Occipital lobe (tissue), 2 donors: ENCODE data around the gene BCL10. TPM values are rescaled to one million over a fixed set of nuclear protein-coding genes. Genes with fewer than 3 reads are reported as not detected.
"Not testable (repeated sequence)": the region's sequence is repeated elsewhere in the genome, so short reads cannot be mapped to it uniquely, and the experiment has no call there.

Experiments
- DNase-seq: peaks from one replicate; lab custom pipeline; 2025; lab: John Stamatoyannopoulos, UW
- total RNA-seq: library from RNA; depleted of rRNA; stranded (reverse); fragments of >200 nt; gene quantifications from one replicate; pipeline ENCODE4 v1.2.3, GENCODE V29; 2014

The BCL10 gene
- total RNA-seq, 1 donor from 2014 or later, result 35.4 TPM

DNA sequence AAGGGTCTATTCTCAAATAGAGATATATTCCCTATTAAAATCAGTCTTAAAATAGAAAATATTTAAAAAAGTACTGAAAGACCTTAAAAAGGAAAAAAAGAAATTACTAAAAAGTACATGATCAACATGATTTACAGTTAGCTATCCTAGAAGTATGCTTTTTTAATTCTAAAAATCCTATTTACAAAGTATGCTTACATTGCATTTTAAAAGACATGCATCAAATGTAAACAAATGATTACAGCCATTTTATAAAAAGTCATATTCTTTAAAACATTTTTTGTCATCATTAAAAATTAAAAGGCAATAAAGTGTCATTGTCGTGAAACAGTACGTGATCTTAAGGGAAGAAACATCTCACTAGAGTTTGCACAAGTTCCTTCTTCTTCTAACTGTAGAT is 9.1 kb downstream of the BCL10 start:
- no peak for DNase-seq

DNA sequence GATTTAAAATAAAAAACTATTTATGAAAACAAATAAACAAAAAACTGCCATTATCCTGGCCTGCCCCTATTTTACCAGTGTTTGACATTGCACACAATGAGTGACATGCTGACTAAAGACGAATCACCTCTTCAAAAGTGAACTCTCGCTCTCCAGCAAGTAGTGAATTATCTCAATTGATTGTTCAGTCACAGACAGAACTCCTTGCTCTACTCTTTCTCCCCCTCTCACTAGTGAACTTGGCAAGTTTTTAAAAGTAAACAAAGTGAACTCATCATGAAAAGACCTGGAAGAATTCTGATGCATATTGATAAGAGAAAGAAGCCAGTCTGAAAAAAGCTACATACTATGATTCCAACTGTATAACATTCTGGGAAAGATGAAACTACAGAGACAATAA is 12.3 kb downstream of the BCL10 start:
- DNase-seq, result no peak

DNA sequence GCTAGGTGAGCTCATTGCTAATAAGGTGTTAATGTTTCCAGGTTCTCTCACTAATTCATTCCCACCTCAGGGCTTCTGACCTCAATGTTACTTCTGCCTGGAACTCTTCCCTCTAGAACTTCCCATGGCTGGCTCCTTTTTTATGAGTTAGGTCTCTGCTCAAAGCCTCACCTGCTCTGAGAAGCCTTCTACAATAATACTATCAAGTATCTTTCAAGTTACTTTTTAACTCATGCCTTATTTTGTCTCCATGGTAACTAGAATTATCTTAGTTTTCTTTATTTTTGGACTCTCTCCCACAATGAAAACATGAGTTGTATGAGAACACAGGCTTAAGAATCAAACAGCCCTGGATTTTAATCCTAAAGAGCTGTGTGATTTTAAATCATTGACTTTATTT is 13.4 kb downstream of the BCL10 start:
- no peak for DNase-seq

DNA sequence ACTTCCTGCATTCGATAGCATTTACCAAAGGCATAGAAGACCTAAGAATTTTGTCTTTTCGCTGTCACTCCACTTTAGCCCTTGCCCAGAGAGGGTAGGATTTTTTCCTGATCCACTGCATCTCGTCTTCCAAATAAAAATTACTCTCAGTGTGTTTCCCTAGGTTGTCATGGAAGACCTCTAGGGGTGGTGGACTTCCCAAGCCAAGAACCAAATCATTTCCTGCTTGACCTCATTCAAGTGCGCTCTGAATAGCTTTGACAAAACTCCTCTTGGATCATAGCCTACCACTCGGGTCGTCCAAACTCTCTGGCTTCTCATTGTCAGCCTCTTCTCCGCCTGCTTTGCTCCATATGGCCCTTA is 16.5 kb downstream of the BCL10 start:
- no peak for DNase-seq

DNA sequence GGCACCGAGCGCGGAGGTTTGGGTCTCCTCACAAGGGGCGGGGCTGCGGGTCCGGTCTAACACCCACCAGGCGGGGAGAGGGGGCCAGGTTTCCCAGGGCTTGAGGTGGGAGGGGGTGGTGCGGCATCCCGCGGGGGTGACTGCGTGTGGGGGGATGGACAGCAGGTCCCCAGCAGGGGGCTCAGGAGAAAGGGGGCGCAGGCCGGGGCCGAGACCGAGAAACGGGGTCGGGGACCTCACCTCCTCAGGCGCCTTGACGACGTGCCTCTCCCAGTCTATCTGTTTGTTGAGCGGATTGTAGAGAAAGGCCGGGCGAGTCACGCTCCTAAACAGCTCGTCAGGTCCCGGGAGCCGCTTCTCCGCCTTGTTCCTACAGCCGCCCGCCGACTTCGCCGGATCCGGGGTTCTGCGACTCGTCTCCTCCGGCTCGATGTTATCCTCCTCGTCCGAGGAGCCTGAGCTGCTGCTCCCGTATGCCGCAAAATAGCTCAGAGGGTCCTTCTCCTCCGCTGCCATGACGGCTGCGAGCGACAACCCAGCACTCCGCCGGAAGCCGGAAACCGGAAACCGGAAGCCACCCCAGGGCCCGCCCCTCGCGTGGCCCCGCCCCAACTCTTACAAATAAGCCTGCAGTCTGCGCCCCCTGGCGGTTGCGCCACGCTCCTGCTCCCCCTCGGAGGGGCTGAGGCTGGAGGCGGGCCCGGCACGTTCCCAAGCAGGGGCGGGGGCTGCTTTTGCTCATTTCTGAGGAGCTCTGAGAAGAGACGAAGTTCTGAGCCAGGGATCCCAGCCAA is 17.1 kb downstream of the BCL10 start, which contains the start of gene C1orf52:
Gene C1orf52, minus strand, starts transcription at position 545 of the 794 bp plus-strand sequence. Its CDS starts 29 bp downstream, at position 516.
- DNase-seq, result peak; percentile 85

DNA sequence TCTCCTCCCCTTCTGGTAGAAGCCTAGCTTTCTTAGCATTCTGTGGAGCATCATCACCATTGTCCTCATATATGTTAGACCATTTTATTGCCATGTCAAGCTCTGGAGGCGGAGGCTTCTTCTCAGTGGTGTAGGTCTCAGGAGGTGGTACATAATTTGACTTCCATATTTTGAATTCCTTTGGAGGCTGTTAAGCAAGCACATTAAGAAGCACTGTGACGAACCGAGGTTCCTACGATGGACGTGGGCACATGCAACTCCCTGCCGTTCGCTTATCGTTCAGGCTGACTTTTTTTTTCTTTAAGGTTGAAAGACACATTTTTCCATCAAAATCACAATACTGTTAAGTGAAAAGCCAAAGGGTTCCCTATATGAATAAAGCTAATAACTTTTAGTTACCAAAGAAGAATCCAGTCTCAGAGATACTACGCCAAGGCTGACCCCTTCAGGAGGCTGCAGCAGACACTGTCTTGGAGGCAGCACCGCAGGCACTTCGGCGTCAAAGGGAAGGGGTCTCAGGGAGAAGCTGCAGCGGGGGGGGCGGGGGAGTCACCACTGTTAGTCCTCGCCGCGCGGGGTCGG is 17.8 kb downstream of the BCL10 start:
- DNase-seq, result no peak

DNA sequence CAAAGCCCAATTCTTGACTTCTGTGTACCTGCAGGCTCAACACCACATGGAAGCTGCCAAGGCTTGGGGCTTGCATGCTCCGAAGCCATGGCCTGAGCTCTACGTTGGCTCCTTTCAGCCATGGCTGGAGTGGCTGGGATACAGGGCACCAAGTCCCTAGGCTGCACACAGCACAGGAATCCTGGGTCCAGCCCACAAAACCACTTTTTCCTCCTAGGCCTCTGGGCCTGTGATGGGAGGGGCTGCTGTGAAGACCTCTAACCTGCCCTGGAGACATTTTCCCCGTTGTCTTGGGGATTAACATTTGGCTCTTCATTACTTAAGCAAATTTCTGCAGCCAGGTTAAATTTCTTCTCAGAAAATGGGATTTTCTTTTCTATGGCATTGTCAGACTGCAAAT is 27.4 kb downstream of the BCL10 start:
- DNase-seq, result not testable (repeated sequence)

DNA sequence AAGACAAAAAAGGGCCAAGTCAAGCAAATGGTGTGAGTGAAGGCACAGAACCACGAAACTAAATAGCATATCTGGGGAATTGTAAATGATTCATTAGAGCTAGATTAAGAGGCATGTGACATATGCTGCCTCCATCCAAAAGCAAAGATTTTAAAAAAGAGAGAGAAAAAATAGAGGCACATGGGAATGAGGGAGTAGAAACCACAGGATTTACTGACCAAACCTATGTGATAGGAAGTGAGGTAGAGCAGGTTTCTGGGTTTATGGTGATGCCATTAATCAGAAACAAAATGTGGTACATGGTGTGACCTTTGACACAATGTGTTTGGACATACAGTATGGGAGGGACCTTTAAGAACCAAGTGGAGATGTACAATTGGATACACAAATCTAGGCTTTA is 30.5 kb downstream of the BCL10 start:
- DNase-seq, result no peak

DNA sequence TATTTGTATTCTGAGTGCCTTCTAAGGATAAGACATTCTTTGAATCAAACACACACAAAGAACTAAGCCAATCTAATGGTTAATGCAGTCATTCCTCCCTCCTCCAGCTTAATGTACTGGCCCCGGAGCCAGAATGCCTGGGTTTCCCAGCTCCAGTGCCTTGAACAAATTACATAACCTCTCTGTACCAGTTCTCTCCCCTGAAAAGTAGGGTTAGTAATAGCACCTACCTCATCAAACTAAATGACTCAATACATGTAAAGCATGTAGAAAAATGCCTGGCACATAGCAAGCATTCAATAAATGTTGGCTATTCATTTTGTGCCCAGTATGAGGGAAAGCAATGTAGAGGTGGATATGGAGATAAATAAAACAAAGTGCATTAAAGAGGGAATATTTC is 31.0 kb downstream of the BCL10 start:
- DNase-seq, result no peak

DNA sequence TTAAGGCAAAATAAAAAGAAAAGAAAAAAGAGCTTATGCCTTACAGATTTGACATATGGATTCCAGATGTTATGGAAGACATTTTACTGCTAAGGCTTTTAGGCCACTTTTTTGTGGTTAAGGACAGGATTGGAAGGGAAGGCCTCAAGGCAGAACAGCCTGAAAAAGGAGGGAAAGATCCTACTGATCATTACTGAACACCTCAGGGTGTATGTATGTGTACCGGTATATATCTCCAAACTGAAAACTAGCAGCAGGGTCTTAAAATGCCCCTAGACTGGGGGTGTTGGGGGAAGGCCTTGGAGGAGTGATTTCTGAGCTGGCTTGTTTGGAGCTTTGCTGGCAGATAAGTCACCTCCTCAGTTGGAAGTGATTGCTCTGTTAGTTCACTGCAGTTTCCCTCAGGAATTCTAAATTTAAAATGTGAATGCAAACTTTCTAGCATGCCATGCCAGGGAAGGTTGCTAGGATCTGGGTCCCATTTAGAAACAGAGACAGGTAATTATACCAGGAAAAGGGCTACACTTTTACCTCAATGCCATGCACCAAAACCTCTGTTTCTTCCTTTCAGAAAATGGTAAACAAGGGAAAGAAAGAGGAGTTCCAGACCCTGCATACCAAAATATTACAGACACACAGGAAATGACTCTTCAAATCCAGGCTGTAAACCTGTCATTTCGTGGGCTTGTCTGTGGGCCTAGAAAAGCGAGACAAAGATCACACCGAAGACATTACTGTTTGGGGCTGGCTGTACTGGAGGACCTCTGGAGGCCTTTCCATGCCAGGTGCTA is 32.0 kb downstream of the BCL10 start:
- DNase-seq, result no peak

DNA sequence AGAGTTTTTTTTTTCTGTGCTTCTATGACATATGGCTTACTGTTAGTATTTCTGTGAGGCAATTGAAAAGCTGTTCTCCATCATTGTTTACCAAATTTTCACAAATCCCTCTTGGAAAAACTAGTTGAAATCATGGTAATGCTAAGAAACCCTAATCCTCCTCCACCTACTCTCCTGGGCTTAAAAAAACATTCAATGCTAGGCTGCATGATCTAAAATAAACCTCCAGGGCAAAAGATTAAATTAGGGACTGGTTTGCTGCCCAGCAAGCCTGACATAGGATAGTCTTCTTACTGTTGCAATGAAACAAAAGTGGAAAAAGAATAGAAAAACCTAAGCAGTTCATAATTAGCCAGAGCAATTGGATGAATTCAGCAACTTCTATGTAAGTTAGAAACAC is 33.1 kb downstream of the BCL10 start:
- DNase-seq, result no peak

DNA sequence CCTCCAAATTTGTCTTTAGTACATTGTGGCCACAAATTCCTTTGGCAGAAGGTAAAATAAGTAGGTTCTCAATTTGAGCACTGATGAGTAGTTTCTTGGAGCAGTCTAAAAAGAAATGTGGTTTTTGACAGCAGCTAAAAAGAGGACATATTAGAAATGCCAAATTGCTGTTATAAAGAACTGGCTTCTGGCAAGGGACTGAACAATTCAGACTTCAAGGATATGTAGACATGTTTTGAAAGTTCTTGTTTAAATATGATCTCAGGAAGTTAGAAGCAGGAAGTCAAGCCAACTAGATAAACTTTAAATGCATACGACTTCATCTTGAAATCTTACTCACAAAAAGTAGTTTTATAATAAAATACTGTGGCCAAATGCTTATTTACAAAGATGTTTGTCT is 35.8 kb downstream of the BCL10 start:
- no peak for DNase-seq

DNA sequence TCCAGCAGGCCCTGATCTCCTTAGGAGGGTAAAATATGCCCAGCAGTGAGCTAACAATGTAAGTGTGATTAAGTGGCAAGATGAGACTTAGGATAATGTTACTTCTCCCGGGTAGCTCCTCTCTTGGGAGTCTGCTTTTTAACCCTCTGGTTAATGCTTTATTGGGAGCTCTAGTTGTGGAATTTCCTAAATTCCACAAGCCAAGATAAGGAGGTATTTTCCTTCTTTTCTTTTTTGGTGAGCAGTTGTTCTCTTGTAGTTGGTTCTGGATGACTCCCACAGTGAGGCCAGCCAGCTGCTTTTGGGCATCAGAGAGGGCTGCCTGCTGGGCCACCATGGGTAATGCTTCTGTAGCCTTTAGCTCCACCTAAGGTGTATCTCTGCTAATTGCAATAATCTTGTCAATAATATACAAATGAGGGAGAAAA is 36.2 kb downstream of the BCL10 start:
- no peak for DNase-seq

DNA sequence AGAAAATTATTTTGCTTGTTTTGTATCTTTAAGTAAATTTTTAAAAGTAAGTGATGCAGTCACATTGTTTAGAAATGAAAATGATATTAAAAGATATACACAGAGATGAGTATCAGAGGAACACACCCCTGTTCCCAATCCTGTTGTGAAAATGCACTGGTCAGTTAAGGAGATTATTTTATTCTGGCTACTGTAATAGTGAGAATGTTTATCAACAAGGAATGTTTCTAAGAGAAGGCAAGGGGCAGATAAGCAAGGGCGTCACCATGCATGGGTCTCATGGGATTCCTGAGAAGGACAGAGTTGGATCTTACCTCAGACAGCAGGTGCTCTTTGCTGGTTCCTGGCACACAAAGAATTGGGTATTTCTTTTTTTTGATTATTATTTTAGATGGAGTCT is 38.8 kb downstream of the BCL10 start:
- DNase-seq, result no peak

DNA sequence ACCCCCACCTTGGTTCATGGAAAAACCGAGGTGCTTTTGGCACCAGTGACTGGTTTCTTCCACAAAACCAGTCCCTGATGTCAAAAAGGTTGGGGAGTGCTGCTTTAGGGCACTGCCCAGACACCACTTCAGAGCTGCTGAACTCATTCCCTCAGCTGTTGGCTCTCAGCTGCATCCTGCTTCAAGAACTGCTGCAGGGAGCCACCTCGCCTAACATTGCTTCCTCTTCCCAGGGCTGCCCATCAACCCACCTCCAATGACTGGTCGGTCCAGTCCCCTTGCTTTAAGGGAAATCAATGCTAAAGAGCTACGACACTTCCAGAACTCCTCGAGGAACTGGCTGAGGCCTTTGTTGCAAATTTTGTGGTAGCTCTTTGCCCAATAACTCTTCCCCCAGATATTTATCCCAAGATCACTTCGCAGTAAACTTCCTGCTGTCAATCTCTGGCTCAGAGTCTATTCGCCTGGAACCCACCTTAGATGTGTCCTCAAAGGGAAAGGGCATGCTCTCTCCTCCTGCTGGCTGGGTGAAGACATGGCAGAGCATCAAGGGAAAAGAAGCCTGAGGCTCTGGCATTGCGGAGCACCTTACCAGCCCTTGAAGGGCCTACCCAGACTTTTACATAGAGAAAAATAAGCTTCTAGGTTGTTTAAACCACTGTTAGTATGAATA is 46.0 kb downstream of the BCL10 start:
- DNase-seq, result no peak

DNA sequence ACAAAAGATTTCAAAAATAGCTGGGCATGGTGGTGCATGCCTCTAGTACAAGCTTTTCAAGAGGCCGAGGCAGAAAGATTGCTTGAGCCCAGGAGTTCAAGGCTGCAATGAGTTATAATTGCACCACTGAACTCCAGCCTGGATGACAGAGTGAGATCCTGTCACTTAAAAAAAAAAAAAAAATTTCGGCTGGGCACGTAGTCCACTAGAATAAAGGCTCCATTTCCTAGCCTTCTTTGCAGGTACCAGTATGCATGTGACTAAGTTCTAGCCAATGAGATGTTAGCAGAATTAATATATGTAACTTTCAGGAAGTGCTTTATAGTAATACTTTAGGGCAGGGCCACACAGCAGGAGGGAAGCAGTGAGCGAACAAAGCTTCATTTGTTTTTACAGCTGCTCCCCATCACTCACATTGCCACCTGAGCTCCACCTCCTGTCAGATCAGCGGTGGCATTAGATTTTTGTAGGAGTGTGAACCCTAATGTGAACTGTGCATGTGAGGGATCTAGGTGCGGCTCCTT is 46.8 kb downstream of the BCL10 start:
- DNase-seq, result no peak

DNA sequence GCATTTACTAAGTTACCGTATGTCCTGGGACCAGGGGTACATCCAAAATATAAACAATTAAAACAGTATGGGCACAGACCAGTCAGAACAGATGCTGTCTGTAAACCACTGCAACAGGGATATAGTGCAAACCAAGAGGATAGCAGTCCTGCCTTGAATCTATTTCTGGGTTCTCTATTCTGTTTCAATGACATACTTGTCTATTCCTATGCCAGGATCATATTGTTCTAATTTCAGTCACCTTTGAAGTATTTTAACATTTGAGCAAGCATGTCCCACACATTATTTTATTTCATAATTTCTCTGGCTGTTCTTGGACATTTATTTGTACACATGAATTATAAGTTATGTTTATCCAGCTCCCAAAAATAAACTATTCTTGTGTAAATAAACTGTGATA is 47.5 kb downstream of the BCL10 start:
- DNase-seq, result no peak

DNA sequence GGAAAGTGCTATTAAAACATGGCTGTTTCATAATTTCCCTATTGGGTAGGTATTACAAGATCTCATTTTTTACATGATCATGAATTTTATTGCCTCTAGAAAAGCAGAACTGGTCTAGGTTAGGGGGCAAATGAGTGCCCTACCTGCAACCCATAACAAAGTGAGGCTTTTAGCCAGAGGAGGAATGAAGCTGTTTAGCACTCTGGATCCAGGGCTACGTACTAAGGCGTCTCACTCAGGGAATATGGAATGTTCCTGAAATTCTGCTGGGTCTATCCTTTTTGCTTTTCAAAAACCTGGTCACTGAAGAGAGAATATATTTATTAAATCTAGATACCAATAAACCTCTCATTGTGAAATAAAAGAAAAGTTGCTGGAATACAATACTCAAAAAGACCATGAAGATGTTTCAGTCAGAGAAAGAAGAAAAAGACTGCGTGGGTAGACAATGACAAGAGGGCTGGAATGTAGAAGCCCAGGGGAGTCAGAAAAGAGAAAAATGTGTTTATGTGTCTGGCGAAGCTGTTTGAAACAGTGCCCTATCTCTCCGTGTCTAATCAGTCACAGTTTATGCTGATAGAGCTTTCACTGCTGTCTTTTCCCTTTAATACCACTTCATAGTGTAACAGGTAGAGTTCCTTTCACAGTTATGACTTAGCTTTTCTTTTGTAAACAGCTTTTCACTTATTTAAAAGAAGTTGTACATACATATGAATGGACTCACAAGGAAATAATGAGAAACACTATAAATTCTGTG is 50.6 kb downstream of the BCL10 start:
- no peak for DNase-seq

DNA sequence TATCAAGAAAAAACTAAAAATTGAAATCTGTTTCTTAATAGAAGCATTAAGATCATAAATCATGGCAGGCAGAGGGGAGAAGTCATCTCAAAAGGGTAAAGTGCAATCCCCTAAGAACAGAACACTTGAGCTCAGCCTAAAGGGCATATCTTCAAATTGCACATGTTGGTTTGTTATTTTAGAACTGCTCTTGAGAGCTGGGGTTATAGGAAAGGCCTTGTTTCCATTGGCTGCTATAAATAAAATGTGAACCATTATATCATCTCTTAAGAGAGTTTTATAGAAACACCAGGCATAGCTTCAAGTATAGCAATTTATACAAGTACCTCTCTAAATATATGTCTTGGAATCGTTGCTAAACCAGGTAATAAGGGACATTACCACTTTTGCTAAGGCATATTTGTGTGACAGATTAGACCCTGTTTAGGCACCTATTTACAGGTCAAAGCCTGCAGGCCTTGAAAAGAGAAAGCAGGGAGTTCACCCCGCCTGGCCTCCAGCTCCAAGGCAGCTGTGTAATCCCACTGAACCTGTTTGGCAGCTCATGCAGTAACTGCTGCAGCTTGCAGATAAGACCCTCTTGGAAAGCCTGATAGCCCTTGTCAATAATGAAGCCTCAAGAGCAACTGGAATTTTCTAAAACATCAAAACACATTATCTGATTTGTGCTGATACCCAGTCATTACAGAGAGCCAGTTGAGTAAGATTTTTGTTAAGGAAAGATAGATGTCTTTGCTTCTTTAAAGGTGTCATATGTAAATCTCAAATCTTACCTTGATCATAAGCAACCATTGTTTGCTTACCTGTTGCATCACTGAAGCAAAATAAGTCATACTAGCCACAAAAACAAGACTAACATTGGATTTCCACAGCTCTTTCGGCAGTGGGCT is 51.5 kb downstream of the BCL10 start:
- DNase-seq, result no peak

DNA sequence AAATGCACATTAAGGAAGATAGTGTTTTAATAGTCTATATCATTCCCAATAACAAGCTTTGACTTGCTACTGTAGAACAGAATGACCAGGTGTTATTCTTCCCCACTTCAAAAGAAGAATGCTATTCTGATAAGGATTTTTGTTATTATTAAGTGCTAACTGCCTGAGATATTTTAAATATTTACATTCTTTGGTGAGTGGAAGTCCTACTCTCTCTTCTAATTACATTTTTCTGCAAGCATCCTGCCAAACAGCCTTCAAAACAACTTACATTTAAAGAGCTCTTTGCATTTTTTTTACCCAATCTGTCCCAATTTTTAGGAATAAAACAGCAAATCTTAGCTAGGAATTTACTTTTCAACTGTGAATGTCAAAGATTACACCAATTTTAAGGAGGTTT is 52.1 kb downstream of the BCL10 start:
- no peak for DNase-seq
